Endothelial cell of hepatic sinusoid (primary cell): ENCODE measurements around the gene RYR3.

Source experiments
- in situ Hi-C: cut with HindIII; loops from 2 replicates; pipeline ENCODE4 v1.10.0; 2017; ENCODE audit warnings: low sequenced_read_pairs

The RYR3 gene

DNA sequence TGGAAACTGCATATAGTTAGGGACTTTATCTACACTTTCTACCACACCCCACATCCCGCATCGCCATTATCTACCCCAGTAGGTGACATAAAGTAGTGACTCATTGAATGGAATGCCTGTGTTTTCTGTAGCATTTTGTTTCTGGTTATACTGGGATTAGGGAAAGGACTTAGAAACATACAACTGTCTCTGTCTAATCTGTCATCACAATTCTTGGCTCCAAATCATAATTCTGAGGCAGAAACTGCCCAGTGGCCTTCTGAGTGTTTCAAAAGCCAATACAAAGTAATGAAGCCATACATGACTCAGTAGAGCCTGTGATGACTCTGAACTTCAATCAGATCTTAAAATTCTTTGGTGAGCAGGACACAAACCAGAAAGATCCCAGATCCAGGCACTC, 541.8 kb downstream of the RYR3 start:
- in situ Hi-C loops, result no loop called here

DNA sequence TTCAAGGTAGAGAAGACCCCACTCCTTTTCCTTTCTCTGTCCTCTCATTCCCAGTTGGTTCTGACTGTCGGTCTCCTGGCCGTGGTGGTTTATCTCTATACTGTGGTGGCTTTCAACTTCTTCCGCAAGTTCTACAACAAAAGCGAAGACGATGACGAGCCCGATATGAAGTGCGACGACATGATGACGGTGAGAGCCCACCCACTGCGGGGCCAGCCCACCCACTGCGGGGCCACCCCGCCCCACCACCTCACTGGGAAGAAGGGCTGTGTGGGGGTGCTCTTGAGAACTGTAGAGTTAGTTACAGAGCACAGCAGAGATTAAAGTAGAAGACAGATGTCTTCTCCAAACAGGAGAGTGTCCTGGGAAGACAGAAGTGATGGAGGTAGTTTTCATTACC, 547.0 kb downstream of the RYR3 start:
- in situ Hi-C loops, result no loop called here

DNA sequence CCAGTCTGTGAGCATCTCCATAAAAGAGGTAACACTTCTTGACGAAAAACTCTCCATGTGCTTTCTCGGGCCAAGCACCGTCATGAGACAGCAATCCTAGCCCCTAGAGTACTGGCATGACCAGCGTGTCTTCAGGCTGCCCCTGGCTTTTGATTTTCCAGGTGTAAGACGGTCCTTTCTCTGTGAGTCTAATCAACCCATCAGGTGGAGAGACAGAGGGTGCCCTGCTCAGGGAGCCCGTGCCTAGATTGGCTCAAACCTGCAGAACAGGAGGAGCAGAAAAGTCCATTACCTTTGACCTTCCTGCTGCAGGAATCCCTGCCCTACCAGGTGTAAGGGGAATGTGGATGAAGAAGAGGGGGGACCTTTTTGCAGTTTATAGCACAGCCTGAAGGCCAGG, 548.1 kb downstream of the RYR3 start:
- in situ Hi-C loops, result no loop called here

DNA sequence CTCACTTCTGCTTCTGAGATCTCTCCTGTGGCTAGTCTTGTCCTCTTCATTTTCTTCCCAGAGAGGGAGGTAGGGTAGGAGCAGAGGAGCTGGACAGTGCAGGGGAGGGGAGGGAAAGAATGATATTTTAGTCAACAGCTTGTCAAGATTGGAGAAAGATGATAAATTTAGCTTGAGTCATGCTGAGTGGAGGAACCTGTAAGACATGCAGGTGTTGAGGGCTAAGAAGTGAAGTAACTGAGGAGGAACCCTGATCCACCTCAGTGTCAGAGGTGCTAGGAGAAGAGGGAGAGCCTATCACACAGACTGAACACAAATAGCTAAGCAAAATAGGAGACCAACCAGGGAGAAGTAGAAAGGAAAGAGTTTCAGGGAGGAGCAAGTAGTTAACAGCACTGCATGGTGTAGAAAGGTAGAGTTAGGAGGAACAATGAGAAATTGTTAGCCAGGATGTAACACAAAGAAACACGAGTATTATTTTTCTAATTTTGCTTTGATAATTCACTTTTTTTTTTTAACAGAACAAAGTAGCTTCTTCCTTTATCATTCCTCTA, 549.3 kb downstream of the RYR3 start:
- in situ Hi-C loops, result no loop called here

DNA sequence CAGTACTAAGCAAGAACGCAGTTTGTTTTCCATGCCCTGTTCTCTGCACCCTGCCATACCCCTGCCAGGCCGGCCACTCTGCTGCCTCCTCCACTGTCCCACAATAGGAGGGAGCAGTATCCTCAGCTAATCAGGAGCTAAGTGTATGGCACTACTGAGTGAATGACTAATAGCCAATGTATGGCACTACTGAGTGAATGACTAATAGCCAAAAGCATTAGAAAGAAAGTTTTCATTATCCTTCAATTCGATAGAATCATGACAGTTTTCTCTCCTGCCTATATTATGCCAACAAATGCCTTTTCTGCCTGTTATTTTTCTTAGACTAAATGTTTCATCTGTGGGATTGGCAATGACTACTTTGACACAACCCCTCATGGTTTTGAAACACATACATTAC, 550.0 kb downstream of the RYR3 start:
- in situ Hi-C loops, result no loop called here

DNA sequence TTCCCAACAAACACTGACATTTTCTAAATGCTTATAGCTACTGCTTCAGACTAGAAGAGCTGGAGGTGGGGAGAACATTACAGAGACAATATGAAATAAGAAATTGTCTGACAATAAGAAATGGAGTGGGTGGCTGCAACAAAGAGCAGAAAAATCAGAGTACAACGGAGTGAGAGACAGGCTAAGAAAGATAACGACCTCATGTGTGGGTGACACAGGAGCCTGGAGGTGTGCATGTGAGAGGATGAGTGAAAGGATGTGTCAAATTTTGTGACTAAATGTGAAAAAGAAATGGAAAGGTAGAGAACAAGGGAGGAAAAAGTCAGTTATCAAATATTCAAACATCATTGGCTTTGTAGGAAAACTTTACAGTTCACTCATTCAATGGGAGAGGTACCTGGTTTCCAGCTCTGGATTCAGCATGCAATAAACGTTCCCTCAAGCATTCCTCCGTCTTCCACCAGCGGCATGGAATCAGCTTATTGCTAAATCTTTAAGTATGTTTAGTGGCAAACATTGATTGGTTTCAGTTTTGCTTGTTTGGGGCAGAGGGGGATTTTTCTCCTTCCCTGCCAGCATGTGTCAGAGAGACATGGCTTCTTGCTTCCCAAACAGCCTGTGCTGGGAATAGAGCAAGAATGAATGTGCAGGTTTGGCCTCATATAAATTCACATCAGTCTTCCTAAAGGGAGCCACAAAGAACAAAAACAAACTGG, 553.8 kb downstream of the RYR3 start:
- in situ Hi-C loops, result loop anchor here (5.0 kb wide), 1 partner anchor 103 kb away; the partner anchor contains the start of gene CHRM5

DNA sequence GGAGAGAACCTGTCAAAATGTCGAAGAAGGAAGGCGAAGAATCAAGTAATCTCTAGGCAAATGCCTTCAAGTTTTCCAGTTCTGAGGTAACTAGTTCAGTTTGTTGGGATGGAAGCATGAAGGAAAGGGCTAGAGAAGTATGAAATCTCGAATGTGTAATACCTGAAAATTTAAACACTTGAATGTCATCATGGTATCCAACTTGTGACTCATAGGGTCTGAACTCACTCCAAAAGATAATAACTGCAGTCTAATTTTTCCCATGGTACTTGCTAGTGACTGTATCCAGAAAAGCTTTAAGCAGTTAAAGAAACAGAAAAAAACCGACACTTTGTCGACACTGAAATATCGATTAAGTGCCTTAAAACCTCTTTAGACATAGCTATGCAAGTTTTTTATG, 554.6 kb downstream of the RYR3 start:
- in situ Hi-C loops, result loop anchor here (5.0 kb wide), 1 partner anchor 102 kb away; the partner anchor contains the start of gene CHRM5

DNA sequence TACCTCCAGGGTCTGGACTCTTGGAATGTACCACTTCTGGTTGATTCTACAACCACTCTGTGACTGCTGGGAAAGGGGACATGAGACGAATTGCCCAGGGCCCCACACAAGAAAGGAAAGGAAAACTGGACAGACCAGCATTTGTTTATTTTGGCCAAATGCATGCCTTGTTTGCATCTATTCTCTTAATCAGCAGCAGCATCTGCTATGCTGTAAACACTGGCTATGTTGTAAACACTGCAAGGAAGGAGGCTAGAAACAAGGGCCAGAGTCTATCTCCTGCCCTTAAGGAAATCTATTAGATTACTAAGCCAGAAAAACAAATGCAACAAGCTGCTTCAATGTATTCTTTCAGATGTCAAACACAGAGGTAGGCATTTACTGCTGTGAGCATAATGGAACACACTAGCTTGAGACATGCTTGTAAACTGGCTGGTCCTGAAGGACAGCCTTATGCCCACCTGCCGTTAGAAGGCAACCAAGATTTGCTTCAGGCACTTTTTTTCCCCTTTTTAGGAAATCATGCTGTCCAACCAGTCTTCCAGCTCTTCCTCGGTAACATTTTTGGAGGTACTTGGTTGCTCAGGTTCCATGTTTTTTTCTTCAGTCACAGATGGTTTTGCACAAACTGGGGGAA, 555.5 kb downstream of the RYR3 start:
- in situ Hi-C loops, result loop anchor here (5.0 kb wide), 1 partner anchor 101 kb away; the partner anchor contains the start of gene CHRM5

DNA sequence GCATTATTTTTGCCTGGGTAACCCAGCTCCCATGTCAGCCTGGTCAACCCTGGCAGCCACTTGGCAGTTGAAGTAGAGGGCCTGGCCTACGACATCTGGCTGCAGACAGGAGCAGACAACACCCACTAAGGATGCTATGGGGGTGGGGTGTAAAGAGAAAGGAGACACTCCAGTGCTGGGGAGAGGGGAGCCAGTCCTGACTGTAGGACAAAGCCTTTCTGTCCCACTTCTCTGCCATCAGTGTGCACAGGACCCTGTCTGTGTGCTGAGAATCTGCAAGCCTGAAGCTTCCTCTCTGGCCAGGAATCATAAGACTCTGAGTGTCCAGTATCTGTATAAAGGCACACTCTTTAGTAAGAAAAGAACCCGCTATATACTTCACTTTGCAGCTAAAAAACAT, 561.2 kb downstream of the RYR3 start:
- in situ Hi-C loops, result no loop called here

DNA sequence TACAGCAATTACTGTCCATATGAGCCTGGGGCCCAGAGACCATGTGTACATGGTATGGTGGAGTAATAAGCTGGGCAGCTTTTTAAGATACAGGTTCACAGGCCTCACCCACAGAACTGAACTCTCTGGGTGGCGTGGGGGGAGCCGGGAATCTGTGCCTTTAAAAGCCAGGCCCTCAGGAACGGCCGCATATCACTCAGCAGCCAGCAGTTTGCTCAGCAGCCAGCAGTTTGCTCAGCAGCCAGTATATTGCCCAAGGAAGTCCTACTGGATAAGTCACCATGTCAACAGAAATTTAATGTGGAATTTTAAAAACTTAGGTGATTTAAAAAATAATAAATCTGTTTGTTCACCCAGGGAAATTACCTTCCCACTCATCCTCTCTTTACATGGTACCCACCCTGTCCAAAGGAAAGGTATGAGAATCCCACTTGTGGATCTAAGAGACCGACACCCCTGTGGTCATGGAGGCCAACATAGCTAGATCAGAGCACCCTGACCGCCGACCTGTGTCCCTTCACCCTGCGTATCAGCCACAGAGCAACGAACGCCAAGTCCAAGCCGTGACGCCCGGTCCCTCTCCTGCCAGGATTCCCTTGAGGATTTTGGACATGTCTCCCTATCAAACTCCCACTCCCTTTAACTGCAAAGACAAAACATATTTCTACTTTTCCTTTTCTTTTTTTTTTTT, 561.8 kb downstream of the RYR3 start:
- in situ Hi-C loops, result no loop called here

DNA sequence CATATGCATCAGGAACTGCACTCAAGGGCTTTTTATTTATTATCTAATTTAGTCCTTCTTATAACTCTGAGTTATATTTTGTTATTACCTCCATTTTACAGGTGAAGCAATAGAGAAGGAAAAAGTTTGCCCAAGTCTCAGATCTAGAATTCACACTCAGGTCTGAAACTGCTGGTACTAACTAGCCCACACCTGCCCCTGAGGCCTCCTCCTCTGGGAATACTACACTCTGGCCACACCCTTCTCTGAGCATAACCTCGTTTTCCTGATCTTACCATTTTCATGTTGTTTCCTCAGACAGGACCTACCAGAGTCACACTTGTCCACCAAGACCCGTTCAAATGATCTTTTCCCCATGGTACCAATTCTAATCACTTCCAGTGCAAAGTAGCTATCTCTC, 563.4 kb downstream of the RYR3 start:
- in situ Hi-C loops, result no loop called here

DNA sequence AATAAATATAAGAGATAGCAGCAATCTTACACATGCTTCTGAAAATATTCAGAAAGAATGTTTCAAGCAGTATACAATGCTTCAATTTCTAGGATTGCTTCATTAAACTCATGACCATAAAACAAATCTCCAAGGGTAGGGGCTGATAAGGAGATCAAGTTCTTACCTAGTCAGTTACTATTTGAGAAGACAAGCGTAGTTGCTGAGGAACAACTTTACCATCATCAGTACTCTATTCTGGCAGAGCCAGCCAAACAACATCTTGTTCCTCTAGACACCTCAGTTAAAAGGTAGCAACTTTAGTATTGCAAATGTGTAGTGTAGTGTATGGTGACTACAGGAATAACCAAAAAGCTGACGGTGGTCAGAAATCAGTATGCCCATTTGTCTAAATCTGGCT, 572.2 kb downstream of the RYR3 start:
- in situ Hi-C loops, result no loop called here

DNA sequence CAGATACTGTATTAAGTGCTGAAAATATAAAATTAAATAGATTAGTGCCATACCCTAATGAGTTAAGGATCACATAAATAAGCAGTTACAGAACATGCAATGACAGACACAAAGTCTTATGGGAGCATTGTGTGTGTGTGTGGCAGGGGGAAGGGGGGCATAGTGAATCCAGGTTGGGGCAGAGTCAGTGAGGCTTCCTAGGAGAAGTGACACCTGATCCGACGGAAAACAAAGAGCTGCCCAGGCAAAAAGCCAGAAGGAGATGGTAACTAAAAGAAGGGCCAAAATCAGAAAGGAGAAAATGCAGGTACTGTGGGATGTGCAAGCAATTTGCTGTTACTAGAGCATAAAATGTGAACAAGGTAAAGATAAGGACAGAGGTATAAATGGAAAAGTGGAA, 577.4 kb downstream of the RYR3 start:
- in situ Hi-C loops, result no loop called here

DNA sequence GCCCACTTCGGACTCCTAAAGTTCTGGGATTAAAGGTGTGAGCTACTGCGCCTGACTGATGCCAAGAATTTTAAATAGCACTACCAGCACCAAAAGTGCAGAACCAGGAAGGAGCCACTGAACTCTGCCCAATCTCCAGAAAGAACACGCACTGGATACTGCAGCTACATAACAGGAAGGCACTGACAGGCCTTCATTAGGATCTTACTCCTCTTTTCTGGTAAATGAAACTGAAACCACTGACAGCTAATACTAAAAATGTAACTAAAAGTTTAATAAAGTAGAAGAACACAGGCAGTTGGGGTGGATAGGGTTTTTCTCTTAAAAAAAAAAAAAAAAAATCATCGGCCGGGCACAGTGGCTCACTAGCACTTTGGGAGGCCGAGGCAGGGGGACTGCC, 583.4 kb downstream of the RYR3 start:
- in situ Hi-C loops, result no loop called here

DNA sequence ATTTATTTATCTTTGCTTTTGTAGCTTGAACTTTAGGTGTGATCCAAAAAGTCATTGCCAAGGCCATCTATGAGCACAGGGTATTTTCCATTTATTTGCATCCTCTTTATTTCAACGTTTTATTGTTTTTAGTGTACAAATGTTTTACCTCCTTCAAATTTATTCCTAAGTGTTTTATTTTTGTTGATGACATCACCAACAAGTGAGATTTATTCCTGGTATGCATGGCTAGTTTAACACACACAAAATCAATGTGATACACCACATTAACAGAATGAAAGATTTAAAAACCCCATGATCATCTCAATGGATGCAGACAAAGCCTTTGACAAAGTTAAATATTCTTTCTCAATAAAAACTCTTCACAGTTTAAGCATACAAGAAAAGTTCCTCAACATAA, 591.3 kb downstream of the RYR3 start:
- in situ Hi-C loops, result no loop called here

DNA sequence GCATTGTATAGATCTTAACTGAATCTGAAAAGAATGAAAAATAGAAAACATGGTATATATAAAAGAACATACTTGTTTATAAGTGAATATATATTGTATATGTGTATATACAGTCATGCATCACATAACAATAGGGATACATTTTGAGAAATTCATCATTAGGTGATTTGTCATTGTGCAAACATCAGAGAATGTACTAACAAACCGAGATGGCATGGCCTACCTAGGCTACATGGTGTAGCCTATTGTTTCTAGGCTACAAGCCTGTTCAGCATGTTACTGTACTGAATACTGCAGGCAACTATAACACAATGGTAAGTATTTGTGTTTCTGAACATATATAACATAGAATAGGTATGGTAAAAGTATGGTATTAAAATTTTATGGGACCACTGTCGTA, 592.9 kb downstream of the RYR3 start:
- in situ Hi-C loops, result no loop called here

DNA sequence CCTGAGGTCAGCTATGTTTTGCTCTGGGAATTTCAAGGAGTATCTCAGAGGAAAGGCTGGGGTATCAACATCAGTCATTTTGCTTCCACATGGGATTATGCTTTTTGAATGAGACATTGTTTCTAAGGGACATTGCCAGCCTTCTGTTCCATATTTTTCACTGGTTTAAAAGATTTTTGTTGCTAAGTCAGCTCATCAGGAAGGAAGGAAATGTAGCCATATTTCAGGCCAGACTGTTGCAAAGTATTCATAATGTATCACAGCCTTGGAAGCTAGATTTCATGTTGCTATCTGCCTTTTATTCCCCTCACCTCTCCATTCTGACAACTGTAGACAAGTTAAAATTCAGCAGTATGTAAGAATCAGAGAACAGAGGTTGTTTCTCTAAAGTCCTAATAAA, 596.6 kb downstream of the RYR3 start:
- in situ Hi-C loops, result no loop called here

DNA sequence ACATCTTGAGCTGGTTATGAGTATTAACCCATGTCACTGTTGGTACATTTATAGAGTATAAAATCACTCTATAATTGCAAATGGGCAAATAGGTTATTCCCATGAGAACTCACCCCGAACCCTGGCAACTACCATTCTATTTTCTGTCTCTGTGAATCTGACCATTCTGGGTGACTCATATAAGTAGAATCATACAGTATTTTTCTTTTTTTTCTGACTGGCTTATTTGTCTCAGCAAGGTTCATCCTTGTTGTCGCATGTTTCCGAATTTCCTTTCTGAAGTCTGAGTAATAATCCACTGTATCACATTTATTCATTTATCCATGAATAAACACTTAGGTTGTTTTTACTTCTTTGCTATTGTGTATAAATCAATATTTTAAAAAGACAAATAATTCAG, 597.6 kb downstream of the RYR3 start:
- in situ Hi-C loops, result no loop called here

DNA sequence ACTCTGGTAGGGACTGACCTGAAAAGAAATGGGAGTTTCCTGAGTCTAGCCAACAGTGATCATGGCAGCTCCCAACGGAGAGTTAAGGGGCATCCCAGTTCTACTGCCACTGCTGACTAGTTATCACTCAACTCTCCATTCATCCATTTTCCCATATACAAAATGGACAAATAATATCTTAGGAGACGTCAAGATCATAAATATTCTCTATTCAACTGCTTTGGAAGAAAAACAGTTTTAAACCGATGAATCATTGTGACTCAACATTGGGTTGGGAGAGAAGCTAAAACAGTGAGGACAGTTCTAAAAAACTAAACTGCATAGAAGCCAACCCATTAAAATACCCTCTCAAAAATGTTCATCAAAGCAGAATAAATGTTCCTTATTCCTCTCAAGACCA, 600.0 kb downstream of the RYR3 start:
- in situ Hi-C loops, result no loop called here

DNA sequence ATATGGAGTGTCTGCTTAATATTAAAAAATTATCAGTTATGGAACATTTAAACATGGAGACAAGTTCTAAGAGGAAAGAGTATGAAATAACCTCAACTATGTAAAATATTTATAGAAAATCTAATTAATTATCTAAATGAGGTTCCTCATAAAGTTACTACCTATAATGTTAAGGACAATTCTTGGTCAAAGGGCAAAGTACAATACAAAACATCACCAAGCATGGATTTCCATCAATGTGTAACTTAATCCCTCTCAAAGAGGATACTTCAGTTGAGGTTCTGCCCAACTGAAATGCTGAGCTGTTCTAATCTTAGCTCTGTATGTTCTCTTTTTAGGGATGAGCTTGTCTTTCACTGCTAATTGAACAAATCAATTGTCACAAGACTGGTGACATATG, 601.6 kb downstream of the RYR3 start:
- in situ Hi-C loops, result no loop called here

DNA sequence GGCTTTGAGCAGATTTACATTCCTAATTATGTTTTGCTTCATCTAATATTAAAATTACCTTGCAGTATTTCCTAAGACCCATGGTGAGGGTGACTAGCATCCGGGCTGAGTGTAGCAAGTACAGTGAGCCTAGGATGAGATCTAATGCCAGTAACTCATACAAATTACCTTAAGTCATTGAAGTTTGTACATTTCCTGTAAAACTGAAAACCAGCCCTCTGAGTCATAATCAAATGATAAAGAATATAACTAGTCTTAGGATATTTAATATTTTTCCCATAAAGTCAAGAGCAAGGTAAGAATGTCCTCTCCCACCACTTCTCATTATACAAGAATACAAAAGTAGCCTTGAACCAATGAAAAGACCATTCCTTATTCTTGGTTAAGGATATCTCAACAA, 602.7 kb downstream of the RYR3 start:
- in situ Hi-C loops, result no loop called here
